ENCODE data around the gene SDCBP2.

SDCBP2 gene

GRCh38 chr20:1267809-1268374 lies 61.0 kb downstream of the SDCBP2 start:
- DNase-seq: no peak

DNA sequence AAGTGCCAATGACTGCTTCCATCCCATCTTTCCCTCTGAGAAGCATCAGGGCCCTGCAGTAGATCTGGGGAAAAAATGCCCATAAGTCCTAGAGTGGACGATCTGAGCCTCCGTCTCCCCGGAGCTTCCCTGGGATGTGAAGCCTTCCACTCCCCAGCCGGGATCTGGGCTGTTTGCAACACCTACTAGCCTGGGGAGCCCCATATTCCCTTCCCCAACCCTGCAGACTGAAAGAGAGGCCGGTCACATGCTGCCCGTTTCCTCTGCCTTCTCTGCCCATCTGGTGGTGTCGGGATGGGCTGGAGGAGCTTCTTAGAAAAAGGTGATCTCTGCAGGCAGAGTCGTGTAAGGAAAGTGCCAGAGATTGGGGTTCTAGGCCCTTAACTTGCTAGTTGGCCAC lies 61.8 kb downstream of the SDCBP2 start:
- DNase-seq: no peak

GRCh38 chr20:1266167-1266973 lies 62.6 kb downstream of the SDCBP2 start, which contains the start of gene SNPH:
TSS of gene SNPH (plus strand) at chr20:1266294. CDS start at chr20:1296240, 29,946 bp downstream.
- peak; percentile 66 for DNase-seq

DNA sequence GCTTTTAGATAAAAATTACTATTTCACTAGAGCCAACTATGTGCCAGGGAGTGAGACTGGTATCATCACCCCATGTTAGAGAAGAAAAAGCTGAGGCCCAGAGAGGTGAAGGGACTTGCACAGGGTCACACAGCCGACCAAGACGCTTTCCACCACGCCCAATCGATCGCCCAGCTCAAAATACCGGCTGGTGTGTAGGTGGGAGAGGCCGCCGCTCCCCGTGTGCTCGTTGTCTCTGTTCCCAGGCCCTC lies 63.1 kb downstream of the SDCBP2 start:
- no peak for DNase-seq

DNA sequence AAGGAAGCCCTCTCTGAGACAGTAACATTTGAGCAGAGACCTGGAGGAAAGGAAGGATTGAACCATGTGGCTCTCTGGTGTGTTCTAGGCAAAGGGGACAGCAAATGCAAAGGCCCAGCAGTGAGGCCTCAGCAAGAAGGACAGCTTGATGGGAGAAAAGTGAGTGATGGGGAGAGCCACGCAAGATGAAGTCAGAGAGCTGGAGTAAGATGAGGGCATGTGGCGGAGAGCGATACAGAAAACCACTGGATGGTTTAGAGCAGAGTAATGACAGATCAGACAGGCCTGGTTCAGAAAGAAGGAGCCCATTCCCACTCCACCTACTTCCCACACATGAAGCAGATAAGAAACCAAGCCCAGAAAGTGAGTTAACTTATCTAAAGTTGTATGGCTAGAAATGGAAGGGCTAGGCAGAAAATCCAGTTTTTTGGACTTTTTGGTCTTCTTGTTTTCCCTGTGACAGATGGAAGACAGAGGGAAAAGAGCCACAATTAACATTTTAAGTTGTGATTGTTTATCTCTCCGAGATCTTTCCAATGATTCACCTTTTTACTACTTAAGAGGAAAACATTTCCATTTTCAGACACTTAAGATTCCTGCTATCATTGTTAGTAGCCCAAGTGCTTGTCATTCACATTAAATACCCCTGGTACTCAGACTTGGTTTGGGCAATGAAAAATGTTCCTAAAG lies 63.6 kb downstream of the SDCBP2 start:
- DNase-seq: no peak

- no peak for DNase-seq
These were observed 64.2 kb downstream of the SDCBP2 start for GRCh38 chr20:1264727-1265126.

GRCh38 chr20:1263853-1264252 lies 65.1 kb downstream of the SDCBP2 start:
- DNase-seq: no peak

Measured in T-helper 9 cell (primary cell).